ENCODE measurements around the gene RNU1-2. TPM values are rescaled to one million over a fixed set of nuclear protein-coding genes. Genes with fewer than 3 reads are reported as not detected.

Gene RNU1-2
- total RNA-seq, 1 donor: under 0.01 TPM

Small RNA genes lying within 50 kb of the gene (small RNA-seq; reads per million reads assigned to genes)
- not detected for gene MIR3675
- gene RNU1-2: not detected
- not detected for gene RNU1-5P

Other genes with a start within 250 kb of the RNU1-2 start
- gene RNU1-3, start 229.0 kb upstream of the RNU1-2 start, total RNA-seq: under 0.01 TPM
- gene RNU1-4, start 155.5 kb upstream of the RNU1-2 start, total RNA-seq: under 0.01 TPM
- gene CROCC, start 26.0 kb downstream of the RNU1-2 start, total RNA-seq: 30.2 TPM
- gene MFAP2, start 84.6 kb downstream of the RNU1-2 start, total RNA-seq: 8.1 TPM
- gene ATP13A2, start 115.9 kb downstream of the RNU1-2 start, total RNA-seq: 63.3 TPM
- 50.4 TPM for gene SDHB, start 158.1 kb downstream of the RNU1-2 start, total RNA-seq
- 0.81 TPM for gene PADI2, start 223.5 kb downstream of the RNU1-2 start, total RNA-seq

All from hematopoietic multipotent progenitor cell (in vitro differentiated cells).